ENCODE measurements around the gene RAB17.

GRCh38 chr2:237569896-237570295 lies 20.6 kb downstream of the RAB17 start:
- TF ChIP-seq CTCF (IDR thresholded peaks at IDR 0.05; ENCODE audit: low read depth, low read length) (no peak), EZH2phosphoT487 (IDR thresholded peaks at IDR 0.05; ENCODE audit: low read depth) (no peak)

All from OCI-LY3 (cell line).